ENCODE data around the gene ABI1.
"Not testable (repeated sequence)": the region's sequence is repeated elsewhere in the genome, so short reads cannot be mapped to it uniquely, and the experiment has no call there.

Gene ABI1

GRCh38 chr10:26860443-26861204, at the start of gene ABI1:
Gene ABI1 (minus strand): TSS chr10:26860958. CDS start chr10:26860863, 95 bp downstream.
- peak; percentile 96 for DNase-seq (ENCODE audit: low spot score)

- no peak for DNase-seq (ENCODE audit: low spot score)
These were observed 49.0 kb upstream of the ABI1 start for GRCh38 chr10:26909753-26910152.

- DNase-seq (ENCODE audit: low spot score) = not testable (repeated sequence)
These were observed 44.6 kb upstream of the ABI1 start for GRCh38 chr10:26905253-26905781.

- no peak for DNase-seq (ENCODE audit: low spot score)
These were observed 42.9 kb upstream of the ABI1 start for GRCh38 chr10:26903431-26904217.

- not testable (repeated sequence) for DNase-seq (ENCODE audit: low spot score)
These were observed 31.7 kb upstream of the ABI1 start for GRCh38 chr10:26892306-26892923.

GRCh38 chr10:26890956-26891355, 30.2 kb upstream of the ABI1 start:
- peak; percentile 48 for DNase-seq (ENCODE audit: low spot score)

GRCh38 chr10:26887611-26888215, 27.0 kb upstream of the ABI1 start:
- no peak for DNase-seq (ENCODE audit: low spot score)

- peak; percentile 77 for DNase-seq (ENCODE audit: low spot score)
These were observed 21.0 kb upstream of the ABI1 start for GRCh38 chr10:26881600-26882331.

GRCh38 chr10:26879744-26880143, 19.0 kb upstream of the ABI1 start:
- no peak for DNase-seq (ENCODE audit: low spot score)

- DNase-seq (ENCODE audit: low spot score) = no peak
These were observed 10.0 kb upstream of the ABI1 start for GRCh38 chr10:26870766-26871165.

GRCh38 chr10:26869528-26869927, 8.8 kb upstream of the ABI1 start:
- peak; percentile 16 for DNase-seq (ENCODE audit: low spot score)

- DNase-seq (ENCODE audit: low spot score) = no peak
These were observed 2.8 kb upstream of the ABI1 start for GRCh38 chr10:26863351-26864076.

GRCh38 chr10:26861205-26861998, 644 bp upstream of the ABI1 start:
- DNase-seq (ENCODE audit: low spot score) = no peak

GRCh38 chr10:26860102-26860442, 686 bp downstream of the ABI1 start:
- peak; percentile 87 for DNase-seq (ENCODE audit: low spot score)

GRCh38 chr10:26859241-26860101, 1.3 kb downstream of the ABI1 start:
- DNase-seq (ENCODE audit: low spot score) = no peak

GRCh38 chr10:26858707-26859034, 2.1 kb downstream of the ABI1 start:
- no peak for DNase-seq (ENCODE audit: low spot score)

- no peak for DNase-seq (ENCODE audit: low spot score)
These were observed 2.6 kb downstream of the ABI1 start for GRCh38 chr10:26857991-26858706.

- not testable (repeated sequence) for DNase-seq (ENCODE audit: low spot score)
These were observed 3.2 kb downstream of the ABI1 start for GRCh38 chr10:26857553-26857952.

- DNase-seq (ENCODE audit: low spot score) = no peak
These were observed 5.6 kb downstream of the ABI1 start for GRCh38 chr10:26855186-26855585.
